ENCODE results near the gene ZBTB3. TPM values are rescaled to one million over a fixed set of nuclear protein-coding genes. Genes with fewer than 3 reads are reported as not detected.

ZBTB3 gene
- total and polyA plus RNA-seq, 2 of the 13 experiments (the other 11 are each of a cell fraction or from before 2014, with no cell fraction given) = 3.4 to 5.2 TPM

- TF ChIP-seq RXRA (CRISPR knock-in tag; IDR thresholded peaks at IDR 0.05) = peak; percentile 75
- 0 out of 2 replicates have a peak, but pooled peaks have one; percentile 57 for TF ChIP-seq ZBTB7B (CRISPR knock-in tag; IDR thresholded peaks at IDR 0.05)
- TF ChIP-seq ZBED4 (CRISPR knock-in tag; IDR thresholded peaks at IDR 0.05; ENCODE audit: borderline replicate concordance) = peak; percentile 78; the same call in 1 of the 2 replicates
- TF ChIP-seq HOXA5 (CRISPR knock-in tag; IDR thresholded peaks at IDR 0.05) = peak; percentile 36; the same call in 1 of the 2 replicates
- 0 out of 2 replicates have a peak, but pooled peaks have one; percentile 47 for TF ChIP-seq JUND (CRISPR knock-in tag; IDR thresholded peaks at IDR 0.05)
- TF ChIP-seq SALL1 (CRISPR knock-in tag; IDR thresholded peaks at IDR 0.05) = peak; percentile 16; the same call in 1 of the 2 replicates
- TF ChIP-seq ZNF260 (CRISPR knock-in tag; IDR thresholded peaks at IDR 0.05; ENCODE audit: borderline replicate concordance, low read depth) = no peak
- TF ChIP-seq ZNF3 (CRISPR knock-in tag; IDR thresholded peaks at IDR 0.05) = no peak
- TF ChIP-seq, protein P1, sequence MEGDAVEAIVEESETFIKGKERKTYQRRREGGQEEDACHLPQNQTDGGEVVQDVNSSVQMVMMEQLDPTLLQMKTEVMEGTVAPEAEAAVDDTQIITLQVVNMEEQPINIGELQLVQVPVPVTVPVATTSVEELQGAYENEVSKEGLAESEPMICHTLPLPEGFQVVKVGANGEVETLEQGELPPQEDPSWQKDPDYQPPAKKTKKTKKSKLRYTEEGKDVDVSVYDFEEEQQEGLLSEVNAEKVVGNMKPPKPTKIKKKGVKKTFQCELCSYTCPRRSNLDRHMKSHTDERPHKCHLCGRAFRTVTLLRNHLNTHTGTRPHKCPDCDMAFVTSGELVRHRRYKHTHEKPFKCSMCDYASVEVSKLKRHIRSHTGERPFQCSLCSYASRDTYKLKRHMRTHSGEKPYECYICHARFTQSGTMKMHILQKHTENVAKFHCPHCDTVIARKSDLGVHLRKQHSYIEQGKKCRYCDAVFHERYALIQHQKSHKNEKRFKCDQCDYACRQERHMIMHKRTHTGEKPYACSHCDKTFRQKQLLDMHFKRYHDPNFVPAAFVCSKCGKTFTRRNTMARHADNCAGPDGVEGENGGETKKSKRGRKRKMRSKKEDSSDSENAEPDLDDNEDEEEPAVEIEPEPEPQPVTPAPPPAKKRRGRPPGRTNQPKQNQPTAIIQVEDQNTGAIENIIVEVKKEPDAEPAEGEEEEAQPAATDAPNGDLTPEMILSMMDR (CRISPR knock-in tag; IDR thresholded peaks at IDR 0.05) = peak; percentile 95
- no peak for TF ChIP-seq ASH2L (IDR thresholded peaks at IDR 0.05; ENCODE audit: insufficient read length, low read depth, low read length)
- TF ChIP-seq, protein P2, sequence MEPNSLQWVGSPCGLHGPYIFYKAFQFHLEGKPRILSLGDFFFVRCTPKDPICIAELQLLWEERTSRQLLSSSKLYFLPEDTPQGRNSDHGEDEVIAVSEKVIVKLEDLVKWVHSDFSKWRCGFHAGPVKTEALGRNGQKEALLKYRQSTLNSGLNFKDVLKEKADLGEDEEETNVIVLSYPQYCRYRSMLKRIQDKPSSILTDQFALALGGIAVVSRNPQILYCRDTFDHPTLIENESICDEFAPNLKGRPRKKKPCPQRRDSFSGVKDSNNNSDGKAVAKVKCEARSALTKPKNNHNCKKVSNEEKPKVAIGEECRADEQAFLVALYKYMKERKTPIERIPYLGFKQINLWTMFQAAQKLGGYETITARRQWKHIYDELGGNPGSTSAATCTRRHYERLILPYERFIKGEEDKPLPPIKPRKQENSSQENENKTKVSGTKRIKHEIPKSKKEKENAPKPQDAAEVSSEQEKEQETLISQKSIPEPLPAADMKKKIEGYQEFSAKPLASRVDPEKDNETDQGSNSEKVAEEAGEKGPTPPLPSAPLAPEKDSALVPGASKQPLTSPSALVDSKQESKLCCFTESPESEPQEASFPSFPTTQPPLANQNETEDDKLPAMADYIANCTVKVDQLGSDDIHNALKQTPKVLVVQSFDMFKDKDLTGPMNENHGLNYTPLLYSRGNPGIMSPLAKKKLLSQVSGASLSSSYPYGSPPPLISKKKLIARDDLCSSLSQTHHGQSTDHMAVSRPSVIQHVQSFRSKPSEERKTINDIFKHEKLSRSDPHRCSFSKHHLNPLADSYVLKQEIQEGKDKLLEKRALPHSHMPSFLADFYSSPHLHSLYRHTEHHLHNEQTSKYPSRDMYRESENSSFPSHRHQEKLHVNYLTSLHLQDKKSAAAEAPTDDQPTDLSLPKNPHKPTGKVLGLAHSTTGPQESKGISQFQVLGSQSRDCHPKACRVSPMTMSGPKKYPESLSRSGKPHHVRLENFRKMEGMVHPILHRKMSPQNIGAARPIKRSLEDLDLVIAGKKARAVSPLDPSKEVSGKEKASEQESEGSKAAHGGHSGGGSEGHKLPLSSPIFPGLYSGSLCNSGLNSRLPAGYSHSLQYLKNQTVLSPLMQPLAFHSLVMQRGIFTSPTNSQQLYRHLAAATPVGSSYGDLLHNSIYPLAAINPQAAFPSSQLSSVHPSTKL (CRISPR knock-in tag; IDR thresholded peaks at IDR 0.05) = 0 out of 2 replicates have a peak, but pooled peaks have one; percentile 19
- no peak for TF ChIP-seq DZIP1 (CRISPR knock-in tag; IDR thresholded peaks at IDR 0.05)
- peak; percentile 5; the same call in 1 of the 2 replicates for TF ChIP-seq MXD4 (CRISPR knock-in tag; IDR thresholded peaks at IDR 0.05)
- peak; percentile 34; the same call in 1 of the 2 replicates for TF ChIP-seq MYC (CRISPR knock-in tag; IDR thresholded peaks at IDR 0.05; ENCODE audit: borderline replicate concordance)
- no peak; the same call in 1 of the 2 replicates for TF ChIP-seq DR1 (CRISPR knock-in tag; IDR thresholded peaks at IDR 0.05)
- no peak for TF ChIP-seq NR2F1 (CRISPR knock-in tag; IDR thresholded peaks at IDR 0.05)
Measured at GRCh38 chr11:62786318-62787004, 32.5 kb upstream of the ZBTB3 start (continued).
